COLO668 (cell line): ENCODE results near the gene CLTA.
A peak's percentile ranks its signal among the peaks of the same experiment; 100 is the strongest.

Experiments used
- DNase-seq: peaks from one replicate; lab custom pipeline; 2025; ENCODE audit not compliant: unreplicated experiment; lab: John Stamatoyannopoulos, UW

The CLTA gene, protein sequence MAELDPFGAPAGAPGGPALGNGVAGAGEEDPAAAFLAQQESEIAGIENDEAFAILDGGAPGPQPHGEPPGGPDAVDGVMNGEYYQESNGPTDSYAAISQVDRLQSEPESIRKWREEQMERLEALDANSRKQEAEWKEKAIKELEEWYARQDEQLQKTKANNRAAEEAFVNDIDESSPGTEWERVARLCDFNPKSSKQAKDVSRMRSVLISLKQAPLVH

DNA sequence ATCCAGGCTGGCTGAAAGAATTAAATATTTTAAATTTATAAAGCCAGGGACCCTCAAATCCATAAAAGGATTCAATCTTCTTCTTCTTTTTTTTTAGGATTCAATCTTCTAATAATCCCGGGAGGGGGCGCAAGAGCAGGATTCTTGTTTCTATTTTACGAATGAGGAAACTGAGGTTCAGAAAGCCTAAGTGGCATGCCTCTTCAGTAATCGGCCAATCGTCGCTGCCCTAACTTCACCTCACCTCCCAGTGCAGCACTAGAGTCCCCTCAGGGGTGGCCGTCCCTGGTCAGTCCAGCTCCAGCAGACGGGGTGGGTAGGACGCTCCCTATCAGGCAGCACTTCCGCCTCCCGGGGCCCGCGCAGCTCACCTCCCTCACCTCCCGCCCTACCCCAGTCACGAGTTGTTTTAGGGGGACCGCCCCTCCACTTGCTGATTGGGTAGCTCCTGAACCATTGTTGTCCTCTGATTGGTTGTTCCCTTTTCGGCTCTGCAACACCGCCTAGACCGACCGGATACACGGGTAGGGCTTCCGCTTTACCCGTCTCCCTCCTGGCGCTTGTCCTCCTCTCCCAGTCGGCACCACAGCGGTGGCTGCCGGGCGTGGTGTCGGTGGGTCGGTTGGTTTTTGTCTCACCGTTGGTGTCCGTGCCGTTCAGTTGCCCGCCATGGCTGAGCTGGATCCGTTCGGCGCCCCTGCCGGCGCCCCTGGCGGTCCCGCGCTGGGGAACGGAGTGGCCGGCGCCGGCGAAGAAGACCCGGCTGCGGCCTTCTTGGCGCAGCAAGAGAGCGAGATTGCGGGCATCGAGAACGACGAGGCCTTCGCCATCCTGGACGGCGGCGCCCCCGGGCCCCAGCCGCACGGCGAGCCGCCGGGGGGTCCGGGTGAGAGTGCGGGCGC, at the start of gene CLTA:
CLTA (plus strand) TSS at position 534 of the 902 bp plus-strand sequence; CDS start at position 670, 136 bp downstream.
- DNase-seq: peak; percentile 95

- DNase-seq: no peak
Observed at GRCh38 chr9:36141288-36141687, 49.4 kb upstream of the CLTA start.

GRCh38 chr9:36141761-36142160, 49.0 kb upstream of the CLTA start:
- no peak for DNase-seq

GRCh38 chr9:36142510-36143244, 48.0 kb upstream of the CLTA start:
- DNase-seq: no peak

DNA sequence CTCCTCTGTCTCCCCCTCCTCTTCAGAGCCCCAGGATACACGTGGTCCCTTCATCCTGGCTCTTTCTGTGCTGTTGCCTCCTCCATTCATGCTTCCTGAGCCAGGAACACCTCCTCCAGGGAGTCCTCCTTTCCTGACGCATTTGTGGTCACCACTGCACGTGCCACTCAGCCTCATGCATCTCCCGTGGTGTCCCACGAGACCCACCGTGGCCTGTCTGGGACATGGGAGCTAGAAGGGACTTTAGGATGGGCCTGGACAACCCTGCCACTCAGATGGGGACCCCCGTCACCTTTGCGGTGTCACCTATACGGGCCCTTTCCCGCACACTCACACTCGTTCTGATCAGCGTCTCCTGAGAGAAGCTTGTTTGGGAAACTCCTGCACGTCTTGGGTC, 47.5 kb upstream of the CLTA start:
- no peak for DNase-seq

- no peak for DNase-seq
Observed at GRCh38 chr9:36144309-36145232, 46.1 kb upstream of the CLTA start.

- DNase-seq: no peak
Observed at GRCh38 chr9:36145970-36146369, 44.8 kb upstream of the CLTA start.

GRCh38 chr9:36146651-36147050, 44.1 kb upstream of the CLTA start:
- DNase-seq: no peak

DNA sequence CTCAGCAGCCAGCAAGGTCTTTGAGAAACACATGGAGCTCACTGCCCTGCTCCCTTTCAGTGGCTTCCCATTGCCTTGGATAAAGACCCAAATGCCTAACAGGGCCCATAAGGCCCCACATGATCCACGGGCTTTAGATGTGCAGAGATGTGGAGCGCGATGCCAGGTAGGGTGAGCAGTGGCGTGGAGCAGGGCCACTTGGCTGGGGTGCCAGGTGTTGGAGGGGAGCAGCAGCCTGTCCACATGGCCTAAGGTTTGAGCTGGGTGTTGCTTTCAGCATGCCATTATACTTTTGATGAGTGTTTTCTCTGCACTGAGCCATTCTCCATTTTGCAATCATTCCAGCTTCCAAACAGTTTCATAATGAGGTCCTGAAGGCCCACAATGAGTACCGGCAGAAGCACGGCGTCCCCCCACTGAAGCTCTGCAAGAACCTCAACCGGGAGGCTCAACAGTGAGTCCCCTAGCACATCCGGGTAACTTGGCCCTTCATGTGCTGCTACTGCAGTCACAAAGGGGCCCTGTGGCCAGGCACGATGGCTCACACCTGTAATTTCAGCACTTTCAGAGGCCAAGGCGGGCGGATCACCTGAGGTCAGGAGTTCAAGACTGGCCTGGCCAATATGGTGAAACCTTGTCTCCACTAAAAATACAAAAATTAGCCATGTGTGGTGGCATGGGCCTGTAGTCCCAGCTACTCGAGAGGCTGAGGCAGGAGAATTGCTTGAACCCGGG, 43.1 kb upstream of the CLTA start:
- DNase-seq: no peak

DNA sequence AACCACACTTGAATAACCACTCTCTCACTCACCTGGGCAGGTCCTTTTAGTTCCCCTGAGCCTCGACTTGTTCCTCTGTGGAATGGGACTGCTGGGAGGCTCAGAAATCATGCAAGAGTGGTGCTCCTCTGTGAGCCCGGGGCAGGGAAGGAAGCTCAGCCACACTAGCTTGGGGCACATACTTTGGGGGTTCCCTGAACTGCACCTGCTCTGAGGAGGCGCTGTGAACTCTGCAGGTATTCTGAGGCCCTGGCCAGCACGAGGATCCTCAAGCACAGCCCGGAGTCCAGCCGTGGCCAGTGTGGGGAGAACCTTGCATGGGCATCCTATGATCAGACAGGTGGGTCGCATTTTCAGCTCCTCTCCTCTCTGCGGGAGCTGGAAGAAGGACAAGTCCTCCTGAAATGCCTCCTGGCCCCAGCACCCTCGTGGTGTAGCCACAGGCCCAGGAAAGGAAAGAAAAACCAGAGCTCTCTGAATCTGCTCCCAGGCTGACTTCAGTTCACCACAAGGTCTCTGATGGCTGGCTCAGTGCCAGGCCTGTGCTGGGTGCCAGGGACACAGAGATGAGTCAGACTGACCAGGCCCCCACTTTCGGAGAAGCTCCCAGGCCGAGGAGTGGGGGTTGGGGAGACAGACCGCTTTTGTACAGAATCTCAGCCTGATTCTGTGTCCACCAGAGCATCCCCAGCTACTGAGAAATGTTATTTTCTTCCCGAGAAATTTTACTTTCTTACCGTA, 42.2 kb upstream of the CLTA start:
- peak; percentile 80 for DNase-seq

- DNase-seq: no peak
Observed at GRCh38 chr9:36149197-36149596, 41.5 kb upstream of the CLTA start.

GRCh38 chr9:36150574-36151315, 40.0 kb upstream of the CLTA start:
- no peak for DNase-seq

DNA sequence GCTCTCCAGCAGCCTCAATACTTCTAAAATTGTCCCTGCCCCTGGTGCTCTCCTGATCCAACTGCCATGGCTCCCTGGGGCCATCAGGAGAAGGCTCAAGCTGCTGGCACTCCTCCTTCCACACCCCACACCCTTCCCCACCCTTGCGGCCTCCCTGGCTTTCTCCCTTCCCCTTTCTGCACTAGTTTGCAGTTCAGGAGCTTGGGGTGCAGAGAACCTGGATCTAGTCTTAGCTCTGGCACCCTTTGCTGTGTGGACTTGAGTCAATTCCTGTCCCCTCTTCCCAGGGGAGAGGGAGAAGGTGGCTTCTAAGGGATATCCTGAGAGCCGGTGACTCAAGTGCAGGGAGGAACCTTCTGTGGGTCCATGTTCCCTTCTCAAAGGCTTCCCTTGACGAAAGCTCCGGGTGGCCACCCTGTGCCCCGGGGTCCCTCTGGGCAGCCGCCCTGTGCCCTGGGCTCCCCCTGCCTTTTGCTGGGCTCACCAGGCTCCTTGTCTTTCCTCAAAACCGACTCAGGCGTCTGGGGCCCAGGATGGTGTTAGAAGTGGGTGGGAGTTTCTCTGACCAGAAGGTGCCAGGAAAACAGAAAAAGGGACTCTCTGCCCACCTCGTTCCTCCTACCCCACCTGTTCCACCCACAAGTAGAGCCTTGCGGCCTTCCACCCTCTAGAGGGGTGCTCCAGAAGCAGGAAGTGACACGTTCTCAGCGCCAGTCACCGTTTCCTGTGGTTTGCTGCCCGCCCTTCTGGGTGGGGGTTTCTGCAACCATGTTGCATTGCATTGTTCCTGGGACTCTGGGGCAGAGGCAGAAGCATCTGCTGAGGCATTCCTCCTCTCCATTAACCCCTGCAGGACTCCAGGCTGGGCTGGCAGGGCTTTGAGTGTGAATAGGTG, 39.2 kb upstream of the CLTA start:
- no peak for DNase-seq

DNA sequence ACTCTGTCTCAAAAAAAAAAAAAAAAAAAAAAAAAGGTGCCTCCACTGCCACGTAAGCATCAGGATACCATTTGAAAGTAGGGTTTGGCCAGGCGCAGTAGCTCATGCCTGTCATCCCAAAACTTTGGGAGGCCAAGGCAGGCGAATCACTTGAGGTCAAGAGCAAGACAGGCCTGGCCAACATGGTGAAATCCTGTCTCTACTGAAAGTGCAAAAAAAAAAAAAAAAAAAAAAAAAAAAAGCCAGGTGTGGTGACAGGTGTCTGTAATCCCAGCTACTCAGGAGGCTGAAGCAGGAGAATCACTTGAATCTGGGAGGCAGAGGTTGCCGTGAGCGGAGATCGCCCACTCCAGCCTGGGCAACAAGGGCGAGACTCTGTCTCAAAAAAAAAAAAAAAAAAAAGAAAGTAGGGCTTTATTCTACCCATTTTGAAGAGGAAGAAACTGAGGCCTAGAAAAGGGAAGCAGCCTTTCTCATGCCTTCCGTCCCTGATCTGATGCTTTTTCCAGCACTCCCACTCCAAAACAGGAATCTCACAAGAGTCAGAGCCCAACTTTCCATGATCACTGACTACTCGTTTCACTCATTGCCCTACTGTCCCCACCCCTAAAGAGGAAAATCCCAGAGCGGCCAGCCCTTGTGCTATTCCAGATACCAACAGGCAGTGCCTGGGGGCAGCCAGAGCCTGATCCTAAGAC, 37.8 kb upstream of the CLTA start:
- no peak for DNase-seq

DNA sequence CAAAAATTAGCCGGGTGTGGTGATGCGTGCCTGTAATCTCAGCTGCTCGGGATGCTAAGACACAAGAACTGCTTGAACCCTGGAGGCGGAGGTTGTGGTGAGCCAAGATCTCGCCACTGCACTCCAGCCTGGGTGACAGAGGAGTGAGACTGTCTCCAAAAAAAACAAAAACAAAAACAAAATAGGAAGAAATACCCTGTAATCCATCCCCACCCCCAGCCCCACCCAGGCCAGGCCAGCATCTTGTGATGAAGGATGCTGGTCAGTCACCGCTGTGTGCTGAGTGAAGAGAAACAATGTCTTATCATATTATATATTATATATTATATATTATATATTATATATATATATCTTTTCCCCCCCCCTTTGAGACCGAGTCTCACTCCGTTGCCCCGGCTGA, 37.0 kb upstream of the CLTA start:
- no peak for DNase-seq

DNA sequence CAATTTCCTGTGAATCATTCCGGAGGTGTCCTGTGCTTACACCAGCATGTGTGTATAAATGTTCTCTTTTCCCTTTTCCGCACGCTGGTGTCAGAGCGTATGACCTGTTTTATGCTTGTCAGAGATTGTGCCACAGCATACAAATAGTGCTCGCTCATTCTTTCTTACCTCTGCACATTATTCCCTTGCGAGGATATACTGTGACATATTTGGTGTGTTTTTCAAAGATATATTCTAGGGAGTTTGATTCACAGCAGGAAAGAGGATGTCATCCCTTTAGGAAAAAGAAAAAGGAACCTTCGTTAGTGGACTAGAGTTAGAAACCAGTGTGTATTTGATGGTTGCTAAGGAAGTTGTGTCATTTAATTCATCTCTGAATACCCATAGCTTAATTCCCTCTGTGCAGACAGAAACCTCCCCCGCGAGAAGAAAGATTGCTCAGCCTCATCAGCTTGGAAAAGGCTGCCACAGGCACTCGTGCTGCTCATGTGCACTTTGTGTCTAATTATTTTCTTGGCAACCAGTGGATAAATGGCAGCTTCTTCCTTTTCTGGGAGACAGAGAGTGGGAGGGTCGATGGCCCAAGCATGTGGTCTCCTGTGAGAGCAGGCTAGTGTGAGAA, 36.3 kb upstream of the CLTA start:
- no peak for DNase-seq

DNA sequence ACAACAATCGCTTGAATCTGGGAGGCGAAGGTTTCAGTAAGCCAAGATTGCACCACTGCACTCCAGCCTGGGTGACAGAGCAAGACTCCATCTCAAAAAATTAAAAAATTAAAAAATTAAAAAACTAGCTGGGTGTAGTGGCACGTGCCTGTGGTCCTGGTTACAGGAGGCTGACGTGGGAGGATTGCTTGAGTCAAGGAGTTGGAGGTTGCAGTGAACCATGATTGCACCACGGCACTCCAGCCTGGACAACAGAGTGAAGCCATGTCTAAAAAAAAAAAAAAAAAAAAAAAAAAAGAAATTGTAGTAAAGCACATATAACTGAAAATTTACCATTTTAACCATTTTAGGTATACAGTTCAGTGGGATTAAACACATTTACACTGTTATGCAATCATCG, 34.6 kb upstream of the CLTA start:
- no peak for DNase-seq
